Prostate gland (tissue), 2 donors: ENCODE data around the gene PDIA3. TPM values are rescaled to one million over a fixed set of nuclear protein-coding genes. Genes with fewer than 3 reads are reported as not detected.
A peak's percentile ranks its signal among the peaks of the same experiment; 100 is the strongest.
"Not testable (repeated sequence)": the region's sequence is repeated elsewhere in the genome, so short reads cannot be mapped to it uniquely, and the experiment has no call there.

Experiments used
- DNase-seq: peaks from one replicate; pipeline ENCODE4 v3.0.0-alpha.2; 2019; ENCODE audit warnings: low spot score
- H3K27ac ChIP-seq, 2 donors: fragments of 200-600 bp; sonication (generic); 2 replicates each; pipeline ENCODE4 v1.5.1; 2017 to 2019
- H3K27me3 ChIP-seq: fragments of 200-600 bp; sonication (generic); replicated peaks from 2 replicates; pipeline ENCODE4 v1.5.1; 2019; ENCODE audit not compliant: insufficient read depth
- H3K36me3 ChIP-seq, 2 donors: fragments of 200-600 bp; sonication (generic); 1 replicate in 1 of 2; 2 replicates in 1 of 2; pipeline versions ENCODE4 v1.5.1 to v1.8.1; 2017 to 2019
- H3K4me1 ChIP-seq: fragments of 200-600 bp; sonication (generic); replicated peaks from 2 replicates; pipeline ENCODE4 v1.5.1; 2019
- H3K4me3 ChIP-seq, 2 donors: fragments of 200-600 bp; sonication (generic); 2 replicates each; pipeline ENCODE4 v1.5.1; 2017 to 2019
- H3K9me3 ChIP-seq: fragments of 200-600 bp; sonication (generic); 2 replicates; pipeline ENCODE4 v1.5.1; 2017
- CTCF ChIP-seq, 4 experiments: fragments of 200-600 bp in 2 of 4; fragments of 450-650 bp in 2 of 4; sonication (generic) in 2 of 4; IDR thresholded peaks; 1 replicate in 3 of 4; 2 replicates in 1 of 4; pipeline ENCODE4 v1.5.1; 2016 to 2019; ENCODE audit warnings: antibody characterized with exemption in 4 of 4, mild to moderate bottlenecking in 2 of 4, moderate library complexity in 2 of 4
- POLR2A ChIP-seq: fragments of 450-650 bp; IDR thresholded peaks from one replicate; pipeline ENCODE4 v1.6.1; 2016; ENCODE audit warnings: antibody characterized with exemption, mild to moderate bottlenecking
- POLR2AphosphoS5 ChIP-seq: sonication (generic); formaldehyde crosslinking; IDR thresholded peaks from one replicate; pipeline ENCODE4 v1.6.1; 2017; ENCODE audit warnings: antibody characterized with exemption
- WGBS: methylation state at CpG from one replicate; pipeline ENCODE4 v1.1.5; 2018; 5-methylcytosine and 5-hydroxymethylcytosine counted together
- intact Hi-C: fragments of 100-400 bp; cut with DNase I; formaldehyde crosslinking; loops from one replicate; pipeline ENCODE4 v1.14.2; 2022
- microRNA counts, 2 donors: library from miRNA; unstranded; fragments of <30 nt; microRNA quantifications; one replicate each; lab custom pipeline; 2016 to 2017
- microRNA-seq: library from miRNA; unstranded; fragments of <30 nt; microRNA quantifications from one replicate; pipeline ENCODE4, GENCODE V29; 2016
- small RNA-seq, 2 donors: library from RNA; depleted of rRNA; stranded (forward); fragments of <200 nt; gene quantifications; one replicate each; pipeline ENCODE3, GENCODE V24; 2016
- total RNA-seq, 2 donors: library from RNA; depleted of rRNA; stranded (reverse); fragments of >200 nt; gene quantifications; one replicate each; pipeline ENCODE4 v1.1.0, GENCODE V29; 2016

The PDIA3 gene
- total RNA-seq, 2 donors from 2014 or later, result 172 to 432 TPM

GRCh38 chr15:43808960-43809678, 62.9 kb downstream of the PDIA3 start:
- Histone ChIP-seq H3K9me3 (no peaks in the 10 kb centered on the region), H3K36me3 (peaks cover 7 to 10% of the 10 kb centered on the region in 2 donors), H3K27ac (peak overlapping the region; percentile 42 to 59), H3K4me1 (peaks cover 14% of the 10 kb centered on the region), H3K4me3 (no peak overlapping the region), H3K27me3 (no peaks in the 10 kb centered on the region)
- 90% methylated on average over 6 of the region's 6 CpGs for WGBS
- no peak for DNase-seq
- TF ChIP-seq POLR2AphosphoS5, result no peak
- TF ChIP-seq POLR2A, result no peak
- TF ChIP-seq CTCF (IDR thresholded peaks at IDR 0.05), result no peak
- intact Hi-C loops, result no loop called here

GRCh38 chr15:43815064-43815463, 68.8 kb downstream of the PDIA3 start:
- H3K27me3 ChIP-seq, intact Hi-C loops, H3K27ac ChIP-seq, H3K9me3 ChIP-seq, H3K4me3 ChIP-seq, H3K4me1 ChIP-seq, DNase-seq: not testable (repeated sequence)
- H3K36me3 ChIP-seq, result peaks cover 4 to 16% of the 10 kb centered on the region in 2 donors
- 97% methylated on average over 5 of the region's 5 CpGs for WGBS

- 63% methylated on average over 3 of the region's 3 CpGs for WGBS
- intact Hi-C loops, result no loop called here
- peaks cover 7% of the 10 kb centered on the region for H3K4me1 ChIP-seq
These were observed 75.3 kb downstream of the PDIA3 start for GRCh38 chr15:43821505-43821904.

More at GRCh38 chr15:43821505-43821904, 75.3 kb downstream of the PDIA3 start:
- DNase-seq, result no peak
- H3K36me3 ChIP-seq, result no peaks in the 10 kb centered on the region
- no peaks in the 10 kb centered on the region for H3K9me3 ChIP-seq
- H3K4me3 ChIP-seq, result no peak overlapping the region
- no peak for TF ChIP-seq POLR2AphosphoS5
- TF ChIP-seq CTCF (IDR thresholded peaks at IDR 0.05), result no peak
- no peak for TF ChIP-seq POLR2A
- H3K27me3 ChIP-seq, result no peaks in the 10 kb centered on the region
- no peak overlapping the region for H3K27ac ChIP-seq

MicroRNAs within 50 kb of the gene (microRNA counts, 767-probe panel; counts per million panel counts)
- 0 to 431 counts per million in 2 donors for microRNA hsa-miR-1282 (lab: Ali Mortazavi, UCI)

Small RNA genes lying within 50 kb of the gene (microRNA-seq; reads per million reads assigned to microRNA genes)
- gene MIR1282, result not detected

Small RNA genes lying within 50 kb of the gene (small RNA-seq; reads per million reads assigned to genes)
- gene MIR1282, result 0 reads per million in 2 donors
- gene RNU6-353P, result 0 reads per million in 2 donors
- gene RNU6-354P, result 0 reads per million in 2 donors

Other genes starting within 250 kb of the PDIA3 start
- gene MAP1A, start 228.8 kb upstream of the PDIA3 start, total RNA-seq, result 10 to 100 TPM in 1 of 2 donors, 1 to 10 TPM in 1; 6.2 to 21.9 TPM
- gene PPIP5K1, start 156.2 kb upstream of the PDIA3 start, total RNA-seq, result 10 to 100 TPM; 19.0 to 58.4 TPM
- gene CKMT1B, start 152.4 kb upstream of the PDIA3 start, total RNA-seq, result 10 to 100 TPM in 1 of 2 donors, 1 to 10 TPM in 1; 3.5 to 18.9 TPM
- gene STRC, start 127.6 kb upstream of the PDIA3 start, total RNA-seq, result 1 to 10 TPM; 1.3 to 3.5 TPM
- gene CATSPER2, start 97.6 kb upstream of the PDIA3 start, total RNA-seq, result 10 to 100 TPM in 1 of 2 donors, 1 to 10 TPM in 1; 3.5 to 10.1 TPM
- gene CKMT1A, start 52.6 kb upstream of the PDIA3 start, total RNA-seq, result 1 to 10 TPM; 4.6 to 4.8 TPM
- 1 to 10 TPM; 4.7 to 7.7 TPM for gene ELL3, start 30.5 kb downstream of the PDIA3 start, total RNA-seq
- gene SERF2, start 45.9 kb downstream of the PDIA3 start, total RNA-seq, result 1,000 to 10,000 TPM in 1 of 2 donors, 100 to 1,000 TPM in 1; 966 to 1,595 TPM
- gene SERINC4, start 53.8 kb downstream of the PDIA3 start, total RNA-seq, result 1 to 10 TPM in 1 of 2 donors, not detected in 1; 3.9 TPM
- gene HYPK, start 54.2 kb downstream of the PDIA3 start, total RNA-seq, result 10 to 100 TPM; 10.9 to 19.9 TPM
- 10 to 100 TPM; 19.3 to 27.5 TPM for gene MFAP1, start 78.3 kb downstream of the PDIA3 start, total RNA-seq
- 1 to 10 TPM; 2.7 to 4.9 TPM for gene WDR76, start 80.6 kb downstream of the PDIA3 start, total RNA-seq